Heart right ventricle (tissue), 16 donors: ENCODE data around the gene RALY. TPM values are rescaled to one million over a fixed set of nuclear protein-coding genes. Genes with fewer than 3 reads are reported as not detected.

Source experiments
- ATAC-seq, 8 donors: fragments of 200-7000 bp; cut with Tn5 transposase; one replicate each; pipeline ENCODE4 v1.9.1; 2020; ENCODE audit warnings: mild to moderate bottlenecking in 8 of 8, moderate library complexity in 8 of 8, moderate number of reproducible peaks in 1 of 8
- DNase-seq, 2 donors: peaks; one replicate each; pipeline ENCODE4 v3.0.0-alpha.2; 2020
- H3K27ac ChIP-seq, 10 donors: fragments of 200-600 bp; sonication (generic) in 2 of 10; one replicate each; pipeline versions ENCODE4 v1.5.0 to v1.8.0; 2020 to 2022; ENCODE audit warnings: mild to moderate bottlenecking in 3 of 10
- H3K27me3 ChIP-seq, 7 donors: fragments of 200-600 bp; one replicate each; pipeline ENCODE4 v1.8.0; 2021 to 2022; ENCODE audit warnings: mild to moderate bottlenecking in 2 of 7
- H3K36me3 ChIP-seq, 9 donors: fragments of 200-600 bp; sonication (generic) in 1 of 9; one replicate each; pipeline versions ENCODE4 v1.5.0 to v1.8.0; 2020 to 2022; ENCODE audit warnings: mild to moderate bottlenecking in 2 of 9
- H3K4me1 ChIP-seq, 9 donors: fragments of 200-600 bp; sonication (generic) in 1 of 9; one replicate each; pipeline versions ENCODE4 v1.5.0 to v1.8.0; 2020 to 2022; ENCODE audit warnings: mild to moderate bottlenecking in 4 of 9
- H3K4me3 ChIP-seq, 10 donors: fragments of 200-600 bp; sonication (generic) in 2 of 10; one replicate each; pipeline versions ENCODE4 v1.5.0 to v1.8.0; 2020 to 2022; ENCODE audit warnings: mild to moderate bottlenecking in 7 of 10, moderate library complexity in 2 of 10
- H3K9me3 ChIP-seq, 11 donors: fragments of 200-600 bp in 10 of 11; sonication (generic) in 2 of 11; one replicate each; pipeline versions ENCODE4 v1.5.0 to v1.8.0; 2013 to 2022; ENCODE audit warnings: mild to moderate bottlenecking in 2 of 11, control low read depth in 1 of 11, moderate library complexity in 1 of 11
- CTCF ChIP-seq, 9 donors: fragments of 200-600 bp; sonication (generic) in 2 of 9; IDR thresholded peaks; one replicate each; pipeline versions ENCODE4 v1.5.0 to v1.8.0; 2021 to 2022; ENCODE audit warnings: antibody characterized with exemption in 9 of 9, mild to moderate bottlenecking in 5 of 9, moderate library complexity in 1 of 9
- WGBS, 2 donors: extraction: QIAGEN DNeasy Blood & Tissue Kit; methylation state at CpG; one replicate each; pipeline ENCODE4 v1.1.7; 2013; ENCODE audit warnings: inconsistent platforms in 1 of 2; 5-methylcytosine and 5-hydroxymethylcytosine counted together
- intact Hi-C, 10 donors: fragments of 100-400 bp; cut with DNase I; formaldehyde crosslinking; loops; one replicate each; pipeline versions ENCODE4 v1.11.1 to v1.14.2; 2022
- polyA plus RNA-seq, 2 donors: library from polyadenylated mRNA; stranded (reverse); fragments of 200-250 nt; gene quantifications; one replicate each; pipeline ENCODE4 v1.2.3, GENCODE V29; 2013
- total RNA-seq, 10 donors: library from RNA; stranded (reverse); fragmentation: NEBNext Ultra II Directional in 3 of 10; extraction: Animal tissue kit (Norgen Biotek cat#: 25700) in 3 of 10; gene quantifications; one replicate each; pipeline versions ENCODE4 v1.2.1 to v1.2.4, GENCODE V29; 2021 to 2023
- donor health status: Arrhythmogenic right ventricular cardiomyopathy.
- donor health status: ischemic (EF 13 %, LVEDD 7.1; RV severe dilation, severe dysfunction).
- donor health status: healthy with polysubstance abuse.
- donor health status: DM: no; HTN: yes; CAD: no.
- donor health status: DM: no; HTN: no; CAD: no.
- donor health status: ischemic (EF 25% LVEDD 6.9; RV normal size, moderate dysfunction).
- donor health status: ischemic (EF 25% LVEDD 5.7; RV mildly dilated, moderate dysfunction).
- donor health status: healthy.
- donor health status: DM: yes; HTN: yes; CAD: no.
- donor health status: Ischemic cardiomyopathy.
- donor health status: ischemic (EF 35%, LVEDD 5.7; RV mildly dilated, moderate dysfunction).
- donor health status: nonischemic (EF 11% LVEDD 7.7; RV severe dilation, severe dysfunction).
- donor health status: DM: yes; HTN: yes; CAD: no.
- donor health status: PGD.
- donor health status: ischemic (EF 29% LVEDD 5.4; RV normal size, mild dysfunction).
- donor health status: nonischemic (EF 23%, LVEDD 6.1; RV moderate dilation, normal function).

Gene RALY
- total and polyA plus RNA-seq, 12 donors: 84.3 to 234 (median 104) TPM

- Histone ChIP-seq H3K27me3 (no peaks in the 10 kb centered on the region), H3K9me3 (no peaks in the 10 kb centered on the region), H3K4me3 (no peak overlapping the region), H3K36me3 (no peaks in the 10 kb centered on the region), H3K4me1 (no peaks in the 10 kb centered on the region), H3K27ac (no peak overlapping the region)
- ATAC-seq (no peak), DNase-seq (no peak)
- 76 to 86% methylated on average over 7 of the region's 7 CpGs for WGBS, 2 donors
- intact Hi-C loops: no loop called here
- TF ChIP-seq CTCF (IDR thresholded peaks at IDR 0.05): no peak
Observed at GRCh38 chr20:33984182-33984719, 9.5 kb upstream of the RALY start.

- TF ChIP-seq CTCF (IDR thresholded peaks at IDR 0.05): no peak
Observed at GRCh38 chr20:33985280-33985679, 8.4 kb upstream of the RALY start.

GRCh38 chr20:33985830-33986229 lies 7.9 kb upstream of the RALY start:
- no peaks in the 10 kb centered on the region for H3K36me3 ChIP-seq
- TF ChIP-seq CTCF (IDR thresholded peaks at IDR 0.05): no peak
- no peak overlapping the region for H3K27ac ChIP-seq
- H3K27me3 ChIP-seq: no peaks in the 10 kb centered on the region
- ATAC-seq: no peak
- DNase-seq: no peak
- peaks cover 0 to 3% (median 0%) of the 10 kb centered on the region in 9 donors for H3K4me1 ChIP-seq
- 89 to 100% methylated on average over 2 of the region's 2 CpGs for WGBS, 2 donors
- intact Hi-C loops: no loop called here
- H3K4me3 ChIP-seq: no peak overlapping the region
- no peaks in the 10 kb centered on the region for H3K9me3 ChIP-seq

More at GRCh38 chr20:33985280-33985679, 8.4 kb upstream of the RALY start:
- Histone ChIP-seq H3K9me3 (no peaks in the 10 kb centered on the region), H3K4me1 (peaks cover 0 to under 1% (median 0%) of the 10 kb centered on the region in 9 donors), H3K27ac (no peak overlapping the region), H3K36me3 (no peaks in the 10 kb centered on the region), H3K27me3 (no peaks in the 10 kb centered on the region), H3K4me3 (no peak overlapping the region)
- ATAC-seq: no peak
- no peak for DNase-seq
- 92 to 96% methylated on average over 2 of the region's 2 CpGs for WGBS, 2 donors
- intact Hi-C loops: no loop called here

DNA sequence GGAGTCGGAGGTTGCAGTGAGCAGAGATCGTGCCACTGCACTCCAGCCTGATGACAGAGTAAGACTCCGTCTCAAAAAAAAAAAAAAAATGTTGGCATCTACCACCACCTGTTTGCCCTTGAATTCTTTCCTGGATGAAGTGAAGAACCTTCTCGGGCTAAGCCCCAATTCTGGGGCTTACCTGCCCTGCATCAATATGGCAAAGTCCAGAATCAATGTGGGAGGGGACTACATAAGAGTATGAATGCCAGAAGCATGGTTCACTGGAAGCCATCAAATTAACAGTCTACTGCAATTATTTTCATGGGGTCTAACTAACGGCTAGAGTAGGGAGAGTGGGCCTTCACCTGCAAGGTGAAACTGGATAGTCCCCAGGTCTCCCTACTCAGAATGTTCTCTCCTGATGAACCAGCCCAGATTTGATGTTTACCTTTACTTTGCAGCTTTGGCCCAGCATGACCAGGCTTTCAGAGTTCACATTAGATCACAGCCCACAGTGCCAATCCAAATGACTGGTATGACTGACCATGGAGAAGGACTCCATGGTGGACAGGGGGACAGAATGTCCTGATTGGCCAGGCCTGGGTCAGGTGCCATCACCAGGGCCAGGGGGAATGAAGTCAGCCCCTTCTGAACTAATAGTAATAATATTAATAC lies 7.0 kb upstream of the RALY start:
- Histone ChIP-seq H3K36me3 (no peaks in the 10 kb centered on the region), H3K4me3 (no peak overlapping the region), H3K4me1 (peaks cover 0 to 10% (median 0%) of the 10 kb centered on the region in 9 donors), H3K9me3 (no peaks in the 10 kb centered on the region), H3K27ac (no peak overlapping the region), H3K27me3 (no peaks in the 10 kb centered on the region)
- 89 to 93% methylated on average over 5 of the region's 5 CpGs for WGBS, 2 donors
- intact Hi-C loops: no loop called here
- ATAC-seq (no peak), DNase-seq (no peak)
- no peak for TF ChIP-seq CTCF (IDR thresholded peaks at IDR 0.05)
